GM21423 (cell line): ENCODE data around the gene EFHD2.
"Not testable (repeated sequence)": the region's sequence is repeated elsewhere in the genome, so short reads cannot be mapped to it uniquely, and the experiment has no call there.

Experiments
- ATAC-seq: cut with Tn5 transposase; IDR thresholded peaks from one replicate; pipeline ENCODE4 v1.9.1; 2021; ENCODE audit warnings: mild to moderate bottlenecking, moderate library complexity; ENCODE audit not compliant: unreplicated experiment

The EFHD2 gene, protein sequence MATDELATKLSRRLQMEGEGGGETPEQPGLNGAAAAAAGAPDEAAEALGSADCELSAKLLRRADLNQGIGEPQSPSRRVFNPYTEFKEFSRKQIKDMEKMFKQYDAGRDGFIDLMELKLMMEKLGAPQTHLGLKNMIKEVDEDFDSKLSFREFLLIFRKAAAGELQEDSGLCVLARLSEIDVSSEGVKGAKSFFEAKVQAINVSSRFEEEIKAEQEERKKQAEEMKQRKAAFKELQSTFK

DNA sequence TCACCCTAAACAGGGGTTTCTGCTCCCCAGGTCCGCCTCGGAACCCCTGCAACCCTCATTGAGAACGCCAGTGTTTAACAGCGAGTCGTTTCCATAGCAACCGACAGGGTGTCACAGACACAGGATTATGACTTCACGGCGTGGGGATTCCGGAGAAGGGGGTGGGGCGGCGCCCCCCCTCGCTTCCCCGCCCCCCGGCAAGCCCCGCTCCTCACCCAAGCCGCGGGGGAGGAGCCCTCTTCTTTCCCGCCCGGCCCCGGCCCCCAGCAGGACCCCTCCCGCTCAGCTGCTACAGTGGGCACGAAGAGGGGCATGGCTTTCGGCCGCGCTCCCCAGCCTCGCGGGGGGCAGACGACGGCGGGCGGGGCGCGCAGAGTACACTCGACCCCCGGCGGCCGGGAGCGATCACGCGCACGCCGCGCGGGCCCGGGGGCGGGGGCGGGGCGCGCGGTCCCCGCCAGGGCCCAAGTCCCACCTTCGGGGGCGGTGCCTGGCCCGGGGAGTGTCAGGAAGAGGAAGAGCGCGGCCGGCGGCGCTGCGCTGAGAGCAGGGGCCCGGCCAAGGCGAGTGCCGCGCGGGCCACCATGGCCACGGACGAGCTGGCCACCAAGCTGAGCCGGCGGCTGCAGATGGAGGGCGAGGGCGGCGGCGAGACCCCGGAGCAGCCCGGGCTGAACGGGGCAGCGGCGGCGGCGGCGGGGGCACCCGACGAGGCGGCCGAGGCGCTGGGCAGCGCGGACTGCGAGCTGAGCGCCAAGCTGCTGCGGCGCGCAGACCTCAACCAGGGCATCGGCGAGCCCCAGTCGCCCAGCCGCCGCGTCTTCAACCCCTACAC, at the start of gene EFHD2:
Gene EFHD2 (plus strand): TSS at position 501 of the 835 bp plus-strand sequence. CDS start 84 bp downstream, at position 585.
- peak; percentile 76 for ATAC-seq

- ATAC-seq = no peak
Observed at GRCh38 chr1:15360700-15361099, 49.0 kb upstream of the EFHD2 start.

DNA sequence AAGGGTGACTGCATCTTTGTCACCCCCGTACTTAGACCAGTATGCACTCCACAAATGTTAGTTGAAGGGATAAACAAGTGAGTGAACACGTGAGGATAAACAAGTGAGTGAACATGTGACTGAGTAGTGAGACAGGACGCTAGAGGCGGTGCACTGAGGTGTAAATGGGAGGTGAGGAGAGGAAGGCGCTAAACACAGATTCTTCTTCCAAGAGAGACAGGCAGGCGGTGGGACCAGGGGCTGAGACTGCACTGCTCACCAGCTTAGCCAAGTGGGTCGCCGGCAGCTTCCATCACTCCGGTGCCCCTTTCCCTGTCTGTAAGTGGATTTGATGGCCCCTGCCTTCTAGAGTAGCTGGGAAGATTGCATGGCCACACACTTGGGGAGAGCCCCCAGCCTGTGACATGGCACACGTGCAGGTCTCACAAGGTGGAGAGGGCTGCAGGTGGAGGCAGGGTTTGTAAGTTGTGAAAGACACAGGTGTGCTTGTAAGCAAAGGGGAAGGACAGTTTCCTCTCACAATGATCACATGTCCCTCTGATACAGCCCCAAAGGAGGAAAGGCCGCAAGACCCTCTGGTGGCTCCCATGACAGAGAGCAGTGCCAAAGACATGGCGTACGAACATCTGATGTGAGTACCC, 47.5 kb upstream of the EFHD2 start:
- no peak for ATAC-seq

- no peak for ATAC-seq
Observed at GRCh38 chr1:15362737-15363128, 47.0 kb upstream of the EFHD2 start.

GRCh38 chr1:15364740-15365139, 44.9 kb upstream of the EFHD2 start:
- no peak for ATAC-seq

DNA sequence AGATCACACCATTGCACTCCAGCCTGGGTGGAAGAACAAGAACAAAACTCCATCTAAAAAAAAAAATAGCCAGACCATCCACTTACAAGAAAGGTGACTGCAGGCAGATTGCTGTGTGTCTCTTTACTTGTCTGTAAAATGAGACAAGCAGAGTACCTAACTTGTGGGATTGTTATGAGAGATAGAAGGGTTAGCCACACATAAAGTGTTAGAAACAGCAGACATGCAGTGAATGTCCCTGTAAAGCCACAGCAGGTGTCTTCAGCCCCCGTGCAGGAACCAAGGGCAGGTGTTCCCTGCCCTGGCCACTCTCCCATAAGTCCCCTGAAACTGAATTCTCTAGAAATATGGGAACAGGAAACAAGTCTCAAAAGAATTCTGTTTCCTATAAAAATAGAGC, 40.8 kb upstream of the EFHD2 start:
- ATAC-seq = no peak

DNA sequence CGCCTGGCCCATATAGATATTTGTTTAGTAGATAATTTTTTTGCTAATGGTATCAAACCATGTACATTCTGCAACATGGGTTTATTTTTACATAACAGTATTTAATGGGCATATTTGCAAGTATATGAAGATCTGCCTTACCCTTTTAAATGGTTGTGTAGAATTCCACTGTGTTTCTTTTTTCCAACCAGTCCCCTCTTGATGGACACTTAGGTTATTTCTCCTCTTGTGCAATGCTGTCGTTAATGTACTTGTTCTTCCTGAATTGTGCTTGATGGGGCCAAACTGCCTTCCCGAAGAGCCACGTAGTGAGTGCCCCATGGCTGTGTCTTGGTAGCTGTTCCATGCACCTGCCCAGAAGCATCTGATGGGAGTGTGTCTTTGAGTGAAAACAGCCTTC, 39.4 kb upstream of the EFHD2 start:
- ATAC-seq = no peak

DNA sequence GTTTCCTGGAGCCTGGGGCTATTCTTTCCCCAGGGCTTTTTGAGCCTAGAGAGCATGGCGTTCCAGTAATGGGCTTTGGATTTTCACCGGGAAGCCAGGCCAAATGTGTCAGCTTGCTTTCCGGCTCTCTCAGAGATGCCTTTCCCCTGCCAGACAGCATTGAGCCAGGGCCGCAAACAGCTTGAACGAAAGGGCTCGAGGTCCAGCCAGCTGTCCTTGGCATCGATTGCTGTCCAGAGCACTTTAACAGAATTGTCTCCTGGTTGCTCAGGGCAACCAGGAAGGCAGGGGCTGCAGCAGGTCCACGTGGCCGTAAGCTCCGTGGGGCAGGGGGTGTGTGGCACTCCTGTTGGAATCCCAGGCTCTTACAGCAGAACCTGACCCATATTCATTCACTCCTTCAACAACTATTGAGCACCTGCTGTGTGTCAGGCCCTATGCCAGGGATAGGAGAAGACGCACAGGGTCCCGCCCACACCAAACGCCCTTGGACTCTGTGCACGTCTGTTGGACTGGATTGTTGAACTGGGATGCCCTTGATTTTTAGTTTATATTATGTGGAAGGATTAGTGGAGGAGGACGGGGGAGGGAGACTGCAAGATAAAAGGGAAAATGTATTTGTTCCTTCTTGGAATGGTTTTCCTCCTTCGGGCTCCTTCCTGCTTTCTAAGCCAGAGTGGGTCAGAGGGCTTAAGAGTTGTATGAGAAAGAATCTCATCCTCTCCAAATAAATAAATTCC, 38.7 kb upstream of the EFHD2 start:
- no peak for ATAC-seq

DNA sequence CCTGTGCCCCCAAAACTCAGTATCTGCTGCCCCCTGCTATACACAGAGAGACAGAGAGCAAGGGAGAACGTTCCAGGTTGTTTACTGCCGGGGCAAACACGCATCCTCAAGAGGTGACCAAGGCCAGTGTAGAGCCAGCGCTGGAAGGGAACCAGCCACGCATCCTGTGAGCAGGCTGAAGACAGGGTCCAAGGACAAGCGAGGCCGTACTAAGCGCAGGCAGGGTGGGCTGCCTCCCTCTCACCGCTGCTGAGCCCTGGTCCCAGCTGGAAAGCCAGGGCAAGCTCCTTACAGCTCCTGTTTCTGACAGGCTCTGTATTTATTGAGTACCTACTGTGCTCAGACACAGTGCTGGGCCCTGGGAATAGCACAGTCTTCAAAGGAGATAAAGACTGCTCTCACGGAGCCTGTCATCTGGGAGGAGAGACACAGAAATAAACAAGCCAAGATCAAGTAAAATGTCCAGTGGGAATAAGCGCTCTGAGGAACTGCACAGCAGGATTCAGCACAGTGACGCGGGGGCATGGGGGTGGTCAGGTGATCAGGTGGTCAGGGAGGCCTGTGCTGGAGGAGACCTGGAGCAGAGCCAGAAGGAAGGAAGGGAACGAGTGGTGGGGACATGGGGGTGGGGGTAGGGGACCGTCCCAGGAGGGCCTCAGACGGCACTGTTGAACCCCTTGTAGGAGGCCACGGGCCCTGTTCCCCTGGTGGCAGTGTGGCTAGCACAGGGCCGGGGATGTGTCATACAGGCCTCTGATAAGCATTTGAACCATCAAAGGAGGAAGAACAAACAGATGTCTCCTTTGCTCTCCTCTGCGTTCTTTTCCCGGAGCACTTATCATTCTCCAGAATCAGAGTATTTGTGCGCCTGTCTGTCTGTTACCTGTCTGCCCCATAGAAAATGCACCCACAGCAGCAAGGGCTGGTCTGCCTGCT, 37.8 kb upstream of the EFHD2 start:
- ATAC-seq = no peak

DNA sequence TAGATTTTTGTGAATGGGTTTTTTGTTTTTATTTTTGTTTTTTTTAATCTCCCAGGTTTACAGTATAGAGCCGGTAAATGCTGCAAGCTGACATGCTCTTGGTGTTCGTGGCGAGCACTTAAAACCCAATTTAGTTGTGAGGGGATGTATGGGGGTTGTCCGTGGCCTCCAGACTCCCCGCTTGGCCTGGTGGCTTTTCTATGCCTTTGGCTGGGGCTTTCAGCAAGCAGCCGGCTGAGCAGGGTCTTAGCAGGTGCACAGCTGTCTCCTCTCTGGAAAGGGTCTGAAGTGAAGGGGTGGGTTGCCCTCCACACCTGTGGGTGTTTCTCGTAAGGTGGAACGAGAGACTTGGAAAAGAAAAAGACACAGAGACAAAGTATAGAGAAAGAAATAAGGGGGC, 31.0 kb upstream of the EFHD2 start:
- ATAC-seq = no peak

DNA sequence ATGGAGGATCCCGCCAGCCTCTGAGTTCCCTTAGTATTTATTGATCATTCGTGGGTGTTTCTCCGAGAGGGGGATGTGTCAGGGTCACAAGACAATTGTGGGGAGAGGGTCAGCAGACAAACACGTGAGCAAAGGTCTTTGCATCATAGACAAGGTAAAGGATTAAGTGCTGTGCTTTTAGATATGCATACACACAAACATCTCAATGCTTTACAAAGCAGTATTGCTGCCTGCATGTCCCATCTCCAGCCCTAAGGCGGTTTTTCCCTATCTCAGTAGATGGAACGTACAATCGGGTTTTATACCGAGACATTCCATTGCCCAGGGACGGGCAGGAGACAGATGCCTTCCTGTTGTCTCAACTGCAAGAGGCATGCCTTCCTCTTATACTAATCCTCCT, 30.5 kb upstream of the EFHD2 start:
- ATAC-seq = not testable (repeated sequence)

DNA sequence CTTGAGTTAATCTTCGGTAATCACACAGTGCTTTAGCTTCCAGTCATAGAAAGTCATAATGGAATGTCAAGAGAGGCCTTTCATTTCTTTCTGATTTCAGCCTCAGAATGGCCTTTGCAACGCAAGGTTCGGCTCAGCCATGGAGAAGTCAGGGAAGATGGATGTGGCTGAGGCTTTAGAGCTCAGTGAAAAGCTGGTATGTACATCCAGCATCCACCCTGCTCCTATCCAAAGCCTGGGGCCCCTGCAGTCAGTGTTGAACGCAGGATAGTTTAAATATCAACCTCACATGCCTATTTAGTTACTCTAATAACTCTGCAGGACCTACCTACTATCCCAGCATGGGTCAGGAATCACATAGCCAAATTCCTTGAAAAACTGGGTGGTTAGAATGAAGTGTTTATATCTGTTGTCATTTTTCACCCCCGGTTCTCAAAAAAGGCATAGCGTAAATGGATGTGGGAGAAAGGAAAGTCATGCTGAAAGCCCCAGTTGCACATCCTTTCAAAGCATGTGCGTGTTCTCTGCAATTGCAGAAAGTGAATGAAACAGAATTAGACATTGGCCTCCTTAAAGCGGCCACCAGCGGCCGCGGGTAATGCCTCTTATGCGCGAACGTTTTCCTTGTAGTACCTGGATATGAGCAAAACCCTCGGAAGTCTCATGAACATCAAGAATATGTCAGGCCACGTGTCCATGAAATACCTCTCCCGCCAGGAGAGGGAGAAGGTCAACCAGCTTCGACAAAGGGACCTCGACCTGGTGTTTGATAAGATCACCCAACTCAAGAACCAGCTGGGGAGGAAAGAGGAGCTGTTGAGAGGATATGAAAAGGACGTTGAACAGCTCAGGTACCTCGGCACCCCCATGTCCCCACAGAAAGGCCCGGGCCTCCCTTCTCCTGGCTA, 28.8 kb upstream of the EFHD2 start:
- ATAC-seq = no peak

GRCh38 chr1:15381805-15382204, 27.9 kb upstream of the EFHD2 start:
- ATAC-seq = no peak

DNA sequence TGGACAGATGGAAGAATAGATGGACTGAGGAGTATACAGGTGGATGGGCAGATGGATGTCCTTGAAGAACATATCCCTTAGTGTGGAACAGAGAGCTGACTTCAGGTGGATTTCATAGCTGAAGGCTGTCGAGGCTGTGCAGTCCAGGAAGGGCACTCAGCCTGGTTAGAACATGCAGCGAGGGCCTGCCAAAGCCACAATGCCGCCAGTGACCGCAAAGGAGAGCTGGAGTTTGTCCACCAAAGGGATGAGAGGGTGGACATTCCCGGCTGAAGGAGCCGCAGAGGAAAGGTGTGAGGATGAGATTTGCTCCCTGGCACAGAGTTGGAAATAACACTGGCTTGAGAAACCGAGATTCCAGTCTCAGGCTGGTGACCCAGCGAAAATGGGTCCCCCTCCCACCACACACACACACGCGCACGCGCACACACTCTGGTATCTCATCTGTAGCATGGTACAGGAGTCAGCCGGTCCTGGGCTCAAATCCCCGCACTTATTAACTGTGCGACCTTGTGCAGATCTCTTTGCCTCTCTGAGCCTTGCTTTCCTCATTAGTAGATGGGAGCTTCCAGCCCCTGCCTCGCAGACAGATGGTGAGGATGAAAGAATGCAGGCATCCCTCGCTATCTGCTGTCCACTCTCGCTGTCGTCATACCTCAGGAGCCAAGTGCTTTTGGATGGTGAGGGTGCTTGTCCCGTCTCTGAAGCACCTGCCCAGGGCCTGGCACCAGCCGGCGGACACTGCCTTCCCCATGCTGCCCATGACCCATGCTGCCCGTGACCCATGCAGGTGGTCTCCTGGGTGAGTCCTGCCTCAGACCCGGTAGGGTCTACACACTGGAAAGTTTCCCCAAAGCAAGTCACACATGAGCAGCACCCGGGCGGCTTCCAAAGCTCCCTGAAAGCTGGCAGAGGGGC, 26.8 kb upstream of the EFHD2 start:
- ATAC-seq = no peak

DNA sequence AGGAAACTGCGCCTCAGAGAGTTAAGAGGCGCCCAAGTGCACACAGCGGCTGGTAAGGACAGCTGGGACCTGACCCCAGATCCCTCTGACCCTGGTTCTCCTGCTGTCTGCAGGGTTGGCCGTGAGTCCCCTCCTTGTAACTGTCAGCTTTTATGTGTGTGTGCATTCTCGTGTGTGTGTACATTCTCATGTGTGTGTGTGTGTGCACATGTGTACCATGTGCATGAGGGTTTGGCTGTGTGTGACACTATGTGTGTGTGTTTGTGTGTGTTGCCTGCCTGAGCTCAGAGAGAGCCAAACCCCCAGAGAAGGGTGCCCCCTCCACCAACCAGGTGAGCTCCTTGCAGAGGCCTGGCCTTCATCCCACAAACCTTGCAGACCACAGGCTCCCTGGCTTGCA, 25.9 kb upstream of the EFHD2 start:
- no peak for ATAC-seq

- ATAC-seq = no peak
Observed at GRCh38 chr1:15384301-15384901, 25.3 kb upstream of the EFHD2 start.

GRCh38 chr1:15385420-15385819, 24.3 kb upstream of the EFHD2 start:
- ATAC-seq = no peak
